ENCODE data around the gene TTBK1. TPM values are rescaled to one million over a fixed set of nuclear protein-coding genes. Genes with fewer than 3 reads are reported as not detected.

Gene TTBK1
- total and polyA plus RNA-seq, 2 donors (not counting 1 experiment from before 2014, with no cell fraction given): 0.07 TPM; not detected in 1

DNA sequence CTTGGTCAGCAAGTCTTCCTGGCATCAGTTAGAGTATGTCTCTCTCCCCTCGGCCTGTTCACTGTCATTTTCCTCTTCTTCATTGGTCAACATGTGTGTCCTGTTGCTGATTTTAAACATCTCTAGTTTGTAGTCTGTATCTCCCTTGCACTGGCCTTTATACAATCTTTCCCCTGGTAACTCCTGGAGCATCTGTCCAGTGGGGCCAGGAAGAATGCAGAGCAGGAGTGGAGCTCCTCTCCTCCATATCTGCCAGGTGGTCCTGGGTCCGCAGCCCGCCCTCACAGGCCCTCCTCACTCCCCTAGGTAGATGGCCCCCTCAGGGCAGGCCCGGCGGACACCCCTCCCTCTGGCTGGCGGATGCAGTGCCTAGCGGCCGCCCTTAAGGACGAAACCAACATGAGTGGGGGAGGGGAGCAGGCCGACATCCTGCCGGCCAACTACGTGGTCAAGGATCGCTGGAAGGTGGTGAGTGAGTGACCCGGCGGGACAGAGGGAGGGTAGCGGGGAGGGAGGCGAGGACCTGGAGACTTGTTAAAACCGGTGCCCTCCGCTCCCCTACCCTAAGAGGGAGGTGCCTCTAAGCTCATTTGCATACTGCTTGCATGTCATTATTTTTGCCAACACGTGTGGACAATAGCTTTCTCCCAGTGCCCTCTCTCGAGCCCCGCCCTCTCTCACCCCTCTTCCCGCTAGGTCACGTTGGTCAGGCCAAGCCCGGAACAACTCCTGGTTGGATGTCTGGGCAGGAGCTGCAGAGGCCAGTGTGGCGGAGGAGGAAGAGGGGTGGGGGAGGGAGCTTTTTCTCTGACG lies 3.2 kb downstream of the TTBK1 start:
- H3K27ac ChIP-seq (ENCODE audit: low read length in 2 of 2): no peak overlapping the region
- H3K27me3 ChIP-seq (replicated peaks in 1 of 4; ENCODE audit: control extremely low read depth in 1 of 4, control insufficient read depth in 3 of 4, insufficient read depth in 4 of 4, low read length in 3 of 4): peaks cover 0 to 65% (median 42%) of the 10 kb centered on the region in 4 experiments
- H3K4me1 Mint-ChIP-seq: peaks cover 21% of the 10 kb centered on the region
- no peak for TF ChIP-seq EZH2 (IDR thresholded peaks at IDR 0.05; ENCODE audit: borderline replicate concordance, insufficient read depth, low read depth, low read length, poor library complexity, severe bottlenecking)
- CTCF ChIA-PET: interaction anchor here (0.7 to 1.8 kb wide), 6 partner anchors 9 to 90 kb away, joined by 3 to 8 read pairs (median 4); partner anchors contain the start of gene DNPH1
- WGBS (ENCODE audit: insufficient coverage): 29% methylated on average over 11 of the region's 27 CpGs
- intact Hi-C loops (cut with micrococcal nuclease): loop anchor here (1.0 to 2.0 kb wide), 5 partner anchors 17 to 382 kb away; partner anchors contain the start of genes ABCC10, DNPH1, GTPBP2 and KLHDC3
- H3K27me3 Mint-ChIP-seq: peaks cover 25% of the 10 kb centered on the region
- H3K27ac Mint-ChIP-seq: peak overlapping the region; percentile 87
- ATAC-seq (ENCODE audit: low read depth) (peak; percentile 37), DNase-seq (no peak)
- no peaks in the 10 kb centered on the region for H3K9me3 Mint-ChIP-seq (ENCODE audit: insufficient read depth)
- H3K79me2 ChIP-seq (ENCODE audit: control insufficient read depth, insufficient read depth, low read length): no peaks in the 10 kb centered on the region
- peak overlapping the region; percentile 51 to 85 (median 72) for H3K4me3 ChIP-seq (ENCODE audit: control extremely low read depth in 1 of 5, extremely low read depth in 1 of 5, insufficient read depth in 1 of 5, low read depth in 2 of 5, low read length in 4 of 5)
- H3K9me3 ChIP-seq (ENCODE audit: control extremely low read depth in 1 of 3, control insufficient read depth in 2 of 3, insufficient read depth in 1 of 3, low read length in 2 of 3): peaks cover 0 to 4% (median 0%) of the 10 kb centered on the region in 3 donors
- no peaks in the 10 kb centered on the region for H4K20me1 ChIP-seq (ENCODE audit: control insufficient read depth, insufficient read depth, low read length, poor library complexity, severe bottlenecking)
- peak overlapping the region; percentile 69 for H3K9ac ChIP-seq (ENCODE audit: low read length)
- H3K36me3 ChIP-seq (replicated peaks in 1 of 2; ENCODE audit: control extremely low read depth in 1 of 2, control insufficient read depth in 1 of 2, extremely low read depth in 1 of 2, insufficient read depth in 2 of 2, low read length in 1 of 2): no peaks in the 10 kb centered on the region
- POLR2A ChIA-PET: interaction anchor here (0.5 to 1.7 kb wide), 5 partner anchors 17 to 426 kb away, joined by 3 to 8 read pairs (median 7); partner anchors contain the start of genes DNPH1 and ZNF318
- no peak overlapping the region for H3K4me3 Mint-ChIP-seq
- H2AFZ ChIP-seq (ENCODE audit: insufficient read depth, low read depth, low read length, poor library complexity, severe bottlenecking): peak overlapping the region; percentile 94
- peak overlapping the region; percentile 90 for H3K4me2 ChIP-seq (replicated peaks; ENCODE audit: low read depth, low read length, poor library complexity, severe bottlenecking)
- H3K4me1 ChIP-seq (ENCODE audit: control insufficient read depth in 2 of 2, insufficient read depth in 2 of 2, low read length in 2 of 2): peaks cover 19 to 21% of the 10 kb centered on the region in 2 donors

- H3K9me3 ChIP-seq (ENCODE audit: control extremely low read depth in 1 of 3, control insufficient read depth in 2 of 3, insufficient read depth in 1 of 3, low read length in 2 of 3): peaks cover 0 to 4% (median 0%) of the 10 kb centered on the region in 3 donors
- DNase-seq (peak; percentile 87), ATAC-seq (ENCODE audit: low read depth) (peak; percentile 96)
- peak overlapping the region; percentile 87 for H3K27ac Mint-ChIP-seq
- no peak overlapping the region for H3K4me3 Mint-ChIP-seq
- H3K27me3 ChIP-seq (replicated peaks in 1 of 4; ENCODE audit: control extremely low read depth in 1 of 4, control insufficient read depth in 3 of 4, insufficient read depth in 4 of 4, low read length in 3 of 4): peaks cover 0 to 62% (median 38%) of the 10 kb centered on the region in 4 experiments
- peak overlapping the region; percentile 90 for H3K4me2 ChIP-seq (replicated peaks; ENCODE audit: low read depth, low read length, poor library complexity, severe bottlenecking)
- H3K9me3 Mint-ChIP-seq (ENCODE audit: insufficient read depth): no peaks in the 10 kb centered on the region
- no peaks in the 10 kb centered on the region for H3K36me3 ChIP-seq (replicated peaks in 1 of 2; ENCODE audit: control extremely low read depth in 1 of 2, control insufficient read depth in 1 of 2, extremely low read depth in 1 of 2, insufficient read depth in 2 of 2, low read length in 1 of 2)
- peak overlapping the region; percentile 51 to 85 (median 72) for H3K4me3 ChIP-seq (ENCODE audit: control extremely low read depth in 1 of 5, extremely low read depth in 1 of 5, insufficient read depth in 1 of 5, low read depth in 2 of 5, low read length in 4 of 5)
- ChIA-PET CTCF (interaction anchor here (0.7 to 1.8 kb wide), 8 partner anchors 8 to 90 kb away, joined by 3 to 8 read pairs (median 4); partner anchors contain the start of genes CRIP3 and DNPH1), POLR2A (interaction anchor here (1.0 to 1.7 kb wide), 3 partner anchors 18 to 122 kb away, joined by 3 to 8 read pairs (median 7); partner anchors contain the start of genes DNPH1 and ZNF318)
- peaks cover 22% of the 10 kb centered on the region for H3K4me1 Mint-ChIP-seq
- peaks cover 19 to 21% of the 10 kb centered on the region in 2 donors for H3K4me1 ChIP-seq (ENCODE audit: control insufficient read depth in 2 of 2, insufficient read depth in 2 of 2, low read length in 2 of 2)
- no peaks in the 10 kb centered on the region for H3K79me2 ChIP-seq (ENCODE audit: control insufficient read depth, insufficient read depth, low read length)
- WGBS (ENCODE audit: insufficient coverage): 1% methylated on average over 37 of the region's 46 CpGs
- intact Hi-C loops (cut with micrococcal nuclease): loop anchor here (1.0 to 2.0 kb wide), 5 partner anchors 18 to 381 kb away; partner anchors contain the start of genes ABCC10, DNPH1, GTPBP2 and KLHDC3
- TF ChIP-seq, protein P1, sequence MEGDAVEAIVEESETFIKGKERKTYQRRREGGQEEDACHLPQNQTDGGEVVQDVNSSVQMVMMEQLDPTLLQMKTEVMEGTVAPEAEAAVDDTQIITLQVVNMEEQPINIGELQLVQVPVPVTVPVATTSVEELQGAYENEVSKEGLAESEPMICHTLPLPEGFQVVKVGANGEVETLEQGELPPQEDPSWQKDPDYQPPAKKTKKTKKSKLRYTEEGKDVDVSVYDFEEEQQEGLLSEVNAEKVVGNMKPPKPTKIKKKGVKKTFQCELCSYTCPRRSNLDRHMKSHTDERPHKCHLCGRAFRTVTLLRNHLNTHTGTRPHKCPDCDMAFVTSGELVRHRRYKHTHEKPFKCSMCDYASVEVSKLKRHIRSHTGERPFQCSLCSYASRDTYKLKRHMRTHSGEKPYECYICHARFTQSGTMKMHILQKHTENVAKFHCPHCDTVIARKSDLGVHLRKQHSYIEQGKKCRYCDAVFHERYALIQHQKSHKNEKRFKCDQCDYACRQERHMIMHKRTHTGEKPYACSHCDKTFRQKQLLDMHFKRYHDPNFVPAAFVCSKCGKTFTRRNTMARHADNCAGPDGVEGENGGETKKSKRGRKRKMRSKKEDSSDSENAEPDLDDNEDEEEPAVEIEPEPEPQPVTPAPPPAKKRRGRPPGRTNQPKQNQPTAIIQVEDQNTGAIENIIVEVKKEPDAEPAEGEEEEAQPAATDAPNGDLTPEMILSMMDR (IDR thresholded peaks at IDR 0.05): no peak
- no peak for TF ChIP-seq EZH2 (IDR thresholded peaks at IDR 0.05; ENCODE audit: borderline replicate concordance, insufficient read depth, low read depth, low read length, poor library complexity, severe bottlenecking)
- peak overlapping the region; percentile 51 to 65 for H3K27ac ChIP-seq (ENCODE audit: low read length in 2 of 2)
- H3K9ac ChIP-seq (ENCODE audit: low read length): peak overlapping the region; percentile 69
- peak overlapping the region; percentile 94 for H2AFZ ChIP-seq (ENCODE audit: insufficient read depth, low read depth, low read length, poor library complexity, severe bottlenecking)
- no peaks in the 10 kb centered on the region for H4K20me1 ChIP-seq (ENCODE audit: control insufficient read depth, insufficient read depth, low read length, poor library complexity, severe bottlenecking)
- peaks cover 29% of the 10 kb centered on the region for H3K27me3 Mint-ChIP-seq
Measured at GRCh38 chr6:43247114-43247999, 4.1 kb downstream of the TTBK1 start.

Measured in B cell (primary cell).